Fibroblast of skin of left biceps (primary cell): ENCODE data around the gene OR13G1.
"Not testable (repeated sequence)": the region's sequence is repeated elsewhere in the genome, so short reads cannot be mapped to it uniquely, and the experiment has no call there.

Experiments
- DNase-seq, 2 experiments: peaks; one replicate each; pipeline ENCODE4 v3.0.0-alpha.2; 2013; ENCODE audit warnings: low read depth in 2 of 2

Gene OR13G1

DNA sequence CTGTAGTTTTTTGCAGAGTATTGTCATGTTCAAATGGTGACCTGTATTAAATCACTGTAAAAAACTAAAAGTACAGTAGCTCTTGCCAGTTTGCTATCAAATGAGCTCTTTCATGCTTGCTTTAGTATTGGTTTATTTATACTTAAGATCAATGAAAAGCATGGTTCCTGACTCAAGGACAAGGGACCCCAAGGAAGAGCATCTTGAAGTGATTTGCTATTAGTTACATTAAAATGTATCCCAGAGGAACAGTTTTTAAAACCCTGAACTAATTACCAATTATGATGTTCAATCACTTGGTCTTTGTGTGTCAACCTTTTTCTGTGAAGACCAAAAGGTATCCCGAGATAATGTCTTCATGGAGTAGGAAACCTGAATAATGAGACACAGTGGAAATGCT, at the start of gene OR13G1:
OR13G1 (minus strand) TSS at position 101 of the 400 bp plus-strand sequence. CDS start 6,698 bp downstream, outside the sequence.
- no peak for DNase-seq

- no peak for DNase-seq
Measured at GRCh38 chr1:247721222-247721621, 41.7 kb upstream of the OR13G1 start.

DNA sequence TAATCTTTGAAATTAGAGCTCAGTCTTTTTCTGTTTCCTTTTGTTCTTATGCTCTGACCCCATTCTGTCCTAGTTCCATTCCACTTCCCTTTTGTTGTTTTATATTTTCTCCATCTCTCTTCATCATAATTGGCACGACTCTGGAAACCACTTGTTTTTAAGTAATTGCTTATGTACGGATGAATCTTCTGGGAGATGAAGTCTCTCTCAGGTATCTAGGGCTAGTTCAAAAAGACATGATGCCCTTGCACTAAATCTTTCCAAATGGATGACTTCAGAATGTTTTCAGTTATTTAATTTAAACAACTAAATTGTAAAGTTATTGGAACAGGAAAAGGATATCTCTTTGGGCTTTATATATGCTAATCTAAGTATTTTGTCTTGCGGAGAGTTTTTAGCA, 37.0 kb upstream of the OR13G1 start, which contains the start of gene OR6F1:
OR6F1 (minus strand) TSS at position 101 of the 400 bp plus-strand sequence. CDS start 3,891 bp downstream, outside the sequence.
- no peak for DNase-seq

DNA sequence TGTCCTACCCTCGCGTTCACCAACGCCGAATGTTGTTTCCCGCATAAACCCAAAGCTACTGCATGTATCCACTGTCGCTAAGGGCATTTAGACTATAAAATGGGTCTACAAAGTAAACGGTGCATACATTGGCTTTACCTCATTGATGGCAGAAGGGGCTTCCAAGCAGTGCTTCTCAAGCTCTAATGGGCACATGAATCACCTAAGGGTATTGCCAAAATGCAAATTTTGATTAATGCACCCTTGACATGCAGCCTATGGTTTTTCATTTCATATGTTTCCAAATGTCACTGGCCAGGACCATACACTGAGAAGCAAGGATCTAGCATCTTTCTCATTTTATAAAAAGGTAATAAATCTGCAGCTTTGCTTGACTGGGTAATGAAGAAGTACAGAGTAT, 34.2 kb upstream of the OR13G1 start:
- DNase-seq: no peak

DNA sequence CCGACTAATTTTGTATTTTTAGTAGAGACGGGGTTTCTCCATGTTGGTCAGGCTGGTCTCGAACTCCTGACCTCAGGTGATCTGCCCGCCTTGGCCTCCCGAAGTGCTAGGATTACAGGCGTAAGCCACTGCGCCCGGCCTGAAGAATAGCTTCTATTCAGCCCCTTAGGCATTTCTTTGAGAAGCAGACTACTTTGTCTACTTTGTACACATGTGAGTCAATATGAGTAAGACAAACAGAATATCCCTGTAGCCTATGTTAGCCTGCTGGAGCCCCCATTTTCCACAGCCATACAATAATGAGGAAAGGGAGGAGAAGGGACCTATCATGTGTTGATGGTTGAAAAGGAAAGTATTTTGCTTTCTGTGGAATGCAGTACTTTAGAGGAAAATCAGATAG, 31.1 kb upstream of the OR13G1 start:
- not testable (repeated sequence) for DNase-seq

- DNase-seq: no peak
Measured at GRCh38 chr1:247701338-247701737, 21.8 kb upstream of the OR13G1 start.

GRCh38 chr1:247681288-247681897, 1.9 kb upstream of the OR13G1 start:
- DNase-seq: no peak

- no peak for DNase-seq
Measured at GRCh38 chr1:247680171-247680570, 632 bp upstream of the OR13G1 start.

DNA sequence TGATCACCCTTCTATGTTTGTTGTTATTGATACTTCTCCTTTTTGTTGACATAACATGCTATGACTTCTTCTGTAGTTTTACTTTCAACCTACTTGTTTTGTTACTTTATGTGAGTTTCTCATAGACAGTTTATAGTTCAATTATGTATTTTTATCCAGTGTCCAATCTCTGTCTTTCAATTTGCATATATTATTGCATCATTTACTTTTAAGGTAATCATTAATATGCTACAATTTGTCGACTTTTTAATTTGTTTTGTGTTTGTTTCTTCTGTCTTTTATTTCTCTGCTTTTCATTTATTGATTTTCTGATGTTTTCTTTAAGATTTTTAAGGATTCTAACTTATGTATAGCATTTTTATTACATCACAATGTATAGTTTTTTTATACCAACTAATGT, 10.3 kb downstream of the OR13G1 start:
- no peak for DNase-seq

- no peak for DNase-seq
Measured at GRCh38 chr1:247656221-247656875, 23.2 kb downstream of the OR13G1 start.

- DNase-seq: no peak
Measured at GRCh38 chr1:247653040-247653439, 26.5 kb downstream of the OR13G1 start.

DNA sequence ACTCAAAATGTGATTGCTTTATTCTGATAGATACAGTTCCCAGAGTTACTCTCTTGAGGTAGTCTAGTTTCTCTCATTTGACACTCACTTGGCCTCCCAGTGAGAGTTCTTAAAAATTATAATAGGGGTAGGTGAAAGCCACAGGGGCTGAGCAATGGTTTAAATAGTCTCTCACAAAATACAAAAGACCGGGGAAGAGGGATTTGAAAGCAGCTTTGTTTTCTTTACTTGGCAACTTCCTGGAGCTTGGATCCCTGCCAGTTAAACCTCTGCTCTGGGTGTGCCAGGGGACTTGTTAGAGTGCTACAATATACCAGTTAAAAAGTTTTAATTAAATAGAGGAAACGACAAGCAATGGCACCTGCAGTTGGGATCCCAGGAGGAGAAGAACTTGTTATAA, 31.7 kb downstream of the OR13G1 start:
- DNase-seq: no peak

DNA sequence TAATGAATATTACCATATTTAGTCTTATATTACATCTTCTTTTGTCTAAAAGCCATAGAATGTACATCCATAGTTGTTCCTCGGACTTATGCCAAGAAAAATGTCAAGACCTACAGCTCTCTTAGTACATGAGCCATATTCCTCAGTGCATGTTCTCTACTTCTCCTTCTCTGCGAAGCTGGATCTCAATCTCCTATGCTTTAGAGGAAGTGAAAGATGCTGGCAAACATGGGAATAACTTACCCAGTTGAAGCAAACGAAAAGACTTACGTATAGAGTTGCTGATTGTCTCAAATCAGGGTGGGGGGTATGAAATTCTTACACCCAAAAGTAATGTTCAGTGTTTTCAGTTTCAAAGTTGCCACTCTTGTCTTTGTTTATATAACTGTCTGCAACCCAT, 32.7 kb downstream of the OR13G1 start:
- no peak for DNase-seq

GRCh38 chr1:247642742-247643141, 36.8 kb downstream of the OR13G1 start:
- no peak for DNase-seq

GRCh38 chr1:247639381-247639981, 40.1 kb downstream of the OR13G1 start:
- DNase-seq: peak in 1 of 2 experiments; percentile 4

GRCh38 chr1:247638781-247639180, 40.8 kb downstream of the OR13G1 start:
- no peak for DNase-seq

DNA sequence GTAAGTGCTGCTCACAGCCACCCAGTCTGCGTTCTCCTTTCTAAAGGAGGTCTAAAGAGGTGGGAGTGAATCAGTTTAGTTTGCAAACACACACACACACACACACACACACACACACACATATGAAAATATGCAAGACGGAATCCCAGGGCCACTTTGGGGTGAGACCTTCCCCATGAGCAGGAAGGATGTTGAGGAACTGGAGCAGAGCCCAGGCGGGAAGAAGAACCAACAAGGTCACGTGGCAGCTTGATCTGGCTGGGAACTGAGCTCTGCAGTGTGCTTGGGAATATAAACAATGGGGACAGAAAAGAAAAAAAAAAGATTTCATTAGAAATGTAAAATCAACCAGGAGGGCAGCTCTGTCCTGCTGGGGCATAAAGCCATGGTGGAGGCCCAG, 41.5 kb downstream of the OR13G1 start:
- DNase-seq: no peak

GRCh38 chr1:247627951-247628350, 51.6 kb downstream of the OR13G1 start:
- no peak for DNase-seq
